Lung (tissue), 12 donors: ENCODE measurements around the gene OR6C3. TPM values are rescaled to one million over a fixed set of nuclear protein-coding genes. Genes with fewer than 3 reads are reported as not detected.

Source experiments
- ATAC-seq: fragments of 200-7000 bp; cut with Tn5 transposase; one replicate; pipeline ENCODE4 v1.9.1; 2020; ENCODE audit warnings: moderate number of reproducible peaks; ENCODE audit not compliant: insufficient read depth, low FRiP score
- DNase-seq, 3 donors: peaks; one replicate each; pipeline ENCODE4 v3.0.0-alpha.2; 2013 to 2017
- H3K27ac ChIP-seq, 2 donors: one replicate each; pipeline ENCODE4 v1.5.1; 2013; ENCODE audit warnings: mild to moderate bottlenecking in 2 of 2, moderate library complexity in 2 of 2, control low read depth in 1 of 2, inconsistent platforms in 1 of 2, low read depth in 1 of 2, low read length in 1 of 2
- H3K27me3 ChIP-seq, 3 donors: one replicate each; pipeline ENCODE4 v1.5.1; 2013; ENCODE audit warnings: low read length in 2 of 3; ENCODE audit not compliant: control insufficient read depth in 3 of 3, insufficient read depth in 3 of 3
- H3K36me3 ChIP-seq, 4 donors: one replicate each; pipeline ENCODE4 v1.5.1; 2013; ENCODE audit warnings: low read length in 4 of 4, mild to moderate bottlenecking in 1 of 4, moderate library complexity in 1 of 4; ENCODE audit not compliant: control insufficient read depth in 4 of 4, insufficient read depth in 4 of 4
- H3K4me1 ChIP-seq, 5 donors: one replicate each; pipeline ENCODE4 v1.5.1; 2013; ENCODE audit warnings: low read length in 5 of 5, mild to moderate bottlenecking in 2 of 5, moderate library complexity in 1 of 5; ENCODE audit not compliant: control insufficient read depth in 5 of 5, insufficient read depth in 5 of 5
- H3K4me3 ChIP-seq: one replicate; pipeline ENCODE4 v1.5.1; 2013; ENCODE audit warnings: mild to moderate bottlenecking, control low read depth, moderate library complexity
- H3K9ac ChIP-seq, 2 donors: one replicate each; pipeline ENCODE4 v1.5.1; 2013; ENCODE audit warnings: low read length in 2 of 2, control low read depth in 1 of 2; ENCODE audit not compliant: insufficient read depth in 1 of 2
- H3K9me3 ChIP-seq, 4 donors: one replicate each; pipeline ENCODE4 v1.5.1; 2013; ENCODE audit warnings: low read length in 3 of 4, mild to moderate bottlenecking in 1 of 4, moderate library complexity in 1 of 4; ENCODE audit not compliant: control insufficient read depth in 4 of 4, insufficient read depth in 3 of 4
- CTCF ChIP-seq: IDR thresholded peaks from 2 replicates; pipeline ENCODE4 v1.5.1; 2012; ENCODE audit warnings: mild to moderate bottlenecking; ENCODE audit errors: control extremely low read depth, extremely low read depth
- WGBS, 2 donors: extraction: QIAGEN DNeasy Blood & Tissue Kit; methylation state at CpG; one replicate each; pipeline ENCODE4 v1.1.7; 2013; 5-methylcytosine and 5-hydroxymethylcytosine counted together
- polyA plus RNA-seq, 2 donors: library from polyadenylated mRNA; stranded (reverse); fragments of 200-250 nt; gene quantifications; one replicate each; pipeline ENCODE4 v1.2.1, GENCODE V29; 2013
- total RNA-seq, 2 donors: library from RNA; depleted of rRNA in 1 of 2; stranded (reverse); fragments of >200 nt in 1 of 2; gene quantifications; one replicate each; pipeline ENCODE4 v1.2.1, GENCODE V29; 2014 to 2021
- donor health status: control.
- donor health status: control.
- donor health status: Bipolar disorder and iron deficiency.
- donor health status: healthy.
- donor health status: DM: yes; HTN: yes; CAD: no.

The OR6C3 gene
- total and polyA plus RNA-seq, 4 donors: not detected

GRCh38 chr12:55362675-55363074 is 32.1 kb downstream of the OR6C3 start, which contains the start of gene OR6C75:
TSS of gene OR6C75 (plus strand) at chr12:55362975. CDS start at chr12:55365111, 2,136 bp downstream.
- H3K27me3 ChIP-seq: no peaks in the 10 kb centered on the region
- no peaks in the 10 kb centered on the region for H3K36me3 ChIP-seq
- 92 to 93% methylated on average over 4 of the region's 4 CpGs for WGBS, 2 donors
- no peak within 1 kb of the TSS for H3K27ac ChIP-seq
- no peak for DNase-seq
- H3K4me1 ChIP-seq: no peaks in the 10 kb centered on the region
- no peak within 1 kb of the TSS for H3K9ac ChIP-seq
- no peak for ATAC-seq
- no peak within 1 kb of the TSS for H3K4me3 ChIP-seq
- H3K9me3 ChIP-seq: no peaks in the 10 kb centered on the region
- TF ChIP-seq CTCF: no peak

- WGBS, 2 donors: 81 to 82% methylated on average over 3 of the region's 3 CpGs
- Histone ChIP-seq H3K4me1 (no peaks in the 10 kb centered on the region), H3K9me3 (no peaks in the 10 kb centered on the region), H3K4me3 (no peak overlapping the region), H3K27ac (no peak overlapping the region), H3K36me3 (no peaks in the 10 kb centered on the region), H3K27me3 (no peaks in the 10 kb centered on the region), H3K9ac (no peak overlapping the region)
- ATAC-seq (no peak), DNase-seq (no peak)
- no peak for TF ChIP-seq CTCF
Measured at GRCh38 chr12:55365086-55365485, 34.5 kb downstream of the OR6C3 start.

- no peaks in the 10 kb centered on the region for H3K9me3 ChIP-seq
- H3K4me1 ChIP-seq: no peaks in the 10 kb centered on the region
- DNase-seq (no peak), ATAC-seq (no peak)
- no peaks in the 10 kb centered on the region for H3K27me3 ChIP-seq
- H3K27ac ChIP-seq: no peak overlapping the region
- no peak overlapping the region for H3K9ac ChIP-seq
- H3K36me3 ChIP-seq: no peaks in the 10 kb centered on the region
- WGBS, 2 donors: 86% methylated on average over 4 of the region's 4 CpGs
- no peak overlapping the region for H3K4me3 ChIP-seq
- TF ChIP-seq CTCF: no peak
Measured at GRCh38 chr12:55372521-55372920, 42.0 kb downstream of the OR6C3 start.

Other genes with a start within 250 kb of the OR6C3 start
- not detected for gene OR9K2, start 204.3 kb upstream of the OR6C3 start, total RNA-seq
- gene OR9K2, start 204.3 kb upstream of the OR6C3 start, polyA plus RNA-seq: not detected
- not detected for gene OR10A7, start 109.7 kb upstream of the OR6C3 start, total RNA-seq
- gene OR10A7, start 109.7 kb upstream of the OR6C3 start, polyA plus RNA-seq: not detected
- gene OR6C74, start 86.1 kb upstream of the OR6C3 start, total RNA-seq: not detected
- not detected for gene OR6C74, start 86.1 kb upstream of the OR6C3 start, polyA plus RNA-seq
- not detected for gene OR6C6, start 34.2 kb upstream of the OR6C3 start, total RNA-seq
- not detected for gene OR6C6, start 34.2 kb upstream of the OR6C3 start, polyA plus RNA-seq
- not detected for gene OR6C1, start 16.4 kb upstream of the OR6C3 start, total RNA-seq
- not detected for gene OR6C1, start 16.4 kb upstream of the OR6C3 start, polyA plus RNA-seq
- not detected for gene OR6C75, start 32.2 kb downstream of the OR6C3 start, total RNA-seq
- gene OR6C75, start 32.2 kb downstream of the OR6C3 start, polyA plus RNA-seq: not detected
- gene OR6C65, start 69.8 kb downstream of the OR6C3 start, total RNA-seq: not detected
- gene OR6C65, start 69.8 kb downstream of the OR6C3 start, polyA plus RNA-seq: not detected
- gene OR6C76, start 95.5 kb downstream of the OR6C3 start, total RNA-seq: not detected
- gene OR6C76, start 95.5 kb downstream of the OR6C3 start, polyA plus RNA-seq: not detected
- under 1 TPM in 1 of 2 donors, not detected in 1; 0.14 TPM for gene OR6C2, start 113.3 kb downstream of the OR6C3 start, total RNA-seq
- not detected for gene OR6C2, start 113.3 kb downstream of the OR6C3 start, polyA plus RNA-seq
- gene OR6C70, start 139.4 kb downstream of the OR6C3 start, total RNA-seq: not detected
- not detected for gene OR6C70, start 139.4 kb downstream of the OR6C3 start, polyA plus RNA-seq
- gene OR6C68, start 161.6 kb downstream of the OR6C3 start, total RNA-seq: not detected
- gene OR6C68, start 161.6 kb downstream of the OR6C3 start, polyA plus RNA-seq: not detected
- not detected for gene OR6C4, start 218.9 kb downstream of the OR6C3 start, total RNA-seq
- gene OR6C4, start 218.9 kb downstream of the OR6C3 start, polyA plus RNA-seq: not detected
- gene OR2AP1, start 241.7 kb downstream of the OR6C3 start, total RNA-seq: not detected
- gene OR2AP1, start 241.7 kb downstream of the OR6C3 start, polyA plus RNA-seq: not detected